Measurements from ENCODE around the gene L3HYPDH. TPM values are rescaled to one million over a fixed set of nuclear protein-coding genes. Genes with fewer than 3 reads are reported as not detected.

L3HYPDH gene
- total and polyA plus RNA-seq, 2 donors (not counting 3 experiments of a cell fraction or from before 2014, with no cell fraction given), result 26.2 to 30.2 TPM

DNA sequence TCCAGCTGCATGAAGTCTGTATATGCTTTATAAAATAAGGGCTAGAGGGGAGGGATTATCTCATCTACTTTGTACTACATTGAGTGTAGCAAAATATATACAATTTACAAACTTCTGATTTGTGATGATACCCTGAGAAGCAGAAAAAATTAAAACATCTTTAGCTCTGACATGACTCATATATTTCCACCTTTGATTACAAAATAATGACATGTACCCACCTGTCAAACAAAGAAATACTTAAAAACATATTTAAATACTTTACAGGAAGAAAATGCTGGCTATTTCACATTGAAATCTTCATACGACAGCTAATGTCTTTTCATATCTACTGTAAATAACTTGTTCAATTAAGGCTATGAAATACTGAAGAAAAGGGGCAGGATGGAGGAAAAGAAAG, 22.3 kb downstream of the L3HYPDH start:
- no peaks in the 10 kb centered on the region for H3K27me3 ChIP-seq (ENCODE audit: control insufficient read depth in 2 of 2, insufficient read depth in 2 of 2, low read length in 2 of 2)
- H3K4me2 ChIP-seq (ENCODE audit: insufficient read depth, low read length), result no peak overlapping the region
- BruUV-seq (replicated peaks), result no TSS peak
- H3K4me1 ChIP-seq (ENCODE audit: control insufficient read depth, extremely low read depth, insufficient read depth, low read length), result peaks cover 5% of the 10 kb centered on the region
- H3K36me3 ChIP-seq (ENCODE audit: control insufficient read depth in 2 of 2, extremely low read depth in 1 of 2, insufficient read depth in 2 of 2, low read length in 2 of 2), result no peaks in the 10 kb centered on the region
- no peak for DNase-seq (ENCODE audit: low read depth, low spot score)
- ChIA-PET POLR2A (no interaction called here), CTCF (interaction anchor here (1.2 kb wide), 1 partner anchor 226 kb away, joined by 3 read pairs; no protein-coding TSS in a partner anchor)
- TF ChIP-seq, protein P1, sequence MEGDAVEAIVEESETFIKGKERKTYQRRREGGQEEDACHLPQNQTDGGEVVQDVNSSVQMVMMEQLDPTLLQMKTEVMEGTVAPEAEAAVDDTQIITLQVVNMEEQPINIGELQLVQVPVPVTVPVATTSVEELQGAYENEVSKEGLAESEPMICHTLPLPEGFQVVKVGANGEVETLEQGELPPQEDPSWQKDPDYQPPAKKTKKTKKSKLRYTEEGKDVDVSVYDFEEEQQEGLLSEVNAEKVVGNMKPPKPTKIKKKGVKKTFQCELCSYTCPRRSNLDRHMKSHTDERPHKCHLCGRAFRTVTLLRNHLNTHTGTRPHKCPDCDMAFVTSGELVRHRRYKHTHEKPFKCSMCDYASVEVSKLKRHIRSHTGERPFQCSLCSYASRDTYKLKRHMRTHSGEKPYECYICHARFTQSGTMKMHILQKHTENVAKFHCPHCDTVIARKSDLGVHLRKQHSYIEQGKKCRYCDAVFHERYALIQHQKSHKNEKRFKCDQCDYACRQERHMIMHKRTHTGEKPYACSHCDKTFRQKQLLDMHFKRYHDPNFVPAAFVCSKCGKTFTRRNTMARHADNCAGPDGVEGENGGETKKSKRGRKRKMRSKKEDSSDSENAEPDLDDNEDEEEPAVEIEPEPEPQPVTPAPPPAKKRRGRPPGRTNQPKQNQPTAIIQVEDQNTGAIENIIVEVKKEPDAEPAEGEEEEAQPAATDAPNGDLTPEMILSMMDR (IDR thresholded peaks at IDR 0.05; ENCODE audit: extremely low read depth in 1 of 2, insufficient read depth in 1 of 2, low read depth in 1 of 2, low read length in 2 of 2), result no peak
- TF ChIP-seq, protein P2, sequence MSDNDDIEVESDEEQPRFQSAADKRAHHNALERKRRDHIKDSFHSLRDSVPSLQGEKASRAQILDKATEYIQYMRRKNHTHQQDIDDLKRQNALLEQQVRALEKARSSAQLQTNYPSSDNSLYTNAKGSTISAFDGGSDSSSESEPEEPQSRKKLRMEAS (IDR thresholded peaks at IDR 0.05; ENCODE audit: insufficient read depth, insufficient read length), result no peak
- no peak for TF ChIP-seq EZH2 (IDR thresholded peaks at IDR 0.05; ENCODE audit: borderline replicate concordance, low read depth, low read length, severe bottlenecking)
- no peak for TF ChIP-seq FOS (IDR thresholded peaks at IDR 0.05; ENCODE audit: borderline replicate concordance, insufficient read depth, low read length)
- no peak for TF ChIP-seq JUN (IDR thresholded peaks at IDR 0.05; ENCODE audit: borderline replicate concordance, insufficient read depth, insufficient read length, low read depth)
- TF ChIP-seq GATA2 (IDR thresholded peaks at IDR 0.05; ENCODE audit: insufficient read depth, insufficient read length, low read depth, low read length), result no peak
- no peak for TF ChIP-seq POLR2A (IDR thresholded peaks at IDR 0.05; ENCODE audit: low read depth, low read length)
- TF ChIP-seq POLR2AphosphoS5 (IDR thresholded peaks at IDR 0.05; ENCODE audit: insufficient read depth, low read depth, low read length), result no peak
- TF ChIP-seq MYC (IDR thresholded peaks at IDR 0.05; ENCODE audit: low read depth, low read length), result no peak
- H3K9me1 ChIP-seq (replicated peaks; ENCODE audit: control insufficient read depth, extremely low read depth, insufficient read depth, low read length), result no peaks in the 10 kb centered on the region
- intact Hi-C loops (cut with micrococcal nuclease), result no loop called here
- H3K79me2 ChIP-seq (ENCODE audit: control insufficient read depth, insufficient read depth, low read length), result no peaks in the 10 kb centered on the region
- no peak overlapping the region for H3K9ac ChIP-seq (replicated peaks; ENCODE audit: extremely low read depth, insufficient read depth, low read length)
- no peak overlapping the region for H3K4me3 ChIP-seq (replicated peaks in 1 of 3; ENCODE audit: insufficient read depth in 1 of 3, low read depth in 1 of 3, low read length in 3 of 3)
- dilution Hi-C loops (cut with MboI; ENCODE audit: extremely low pct_ligation_motif_present, low sequenced_read_pairs), result no loop called here
- no peak overlapping the region for H3K27ac ChIP-seq (ENCODE audit: insufficient read depth, low read depth, low read length)
- H3K9me3 ChIP-seq (replicated peaks; ENCODE audit: control insufficient read depth, insufficient read depth, low read length), result no peaks in the 10 kb centered on the region
- no peak overlapping the region for H2AFZ ChIP-seq (ENCODE audit: low read depth, low read length)
- no peaks in the 10 kb centered on the region for H4K20me1 ChIP-seq (replicated peaks; ENCODE audit: control insufficient read depth, extremely low read depth, insufficient read depth, low read length)
- peak; percentile 12 for FAIRE-seq

Data from endothelial cell of umbilical vein (primary cell).